ENCODE data around the gene GATAD2A. TPM values are rescaled to one million over a fixed set of nuclear protein-coding genes. Genes with fewer than 3 reads are reported as not detected.
A peak's percentile ranks its signal among the peaks of the same experiment; 100 is the strongest.

Gene GATAD2A
- total RNA-seq, 4 donors from 2014 or later: 73.8 to 128 (median 87.7) TPM

DNA sequence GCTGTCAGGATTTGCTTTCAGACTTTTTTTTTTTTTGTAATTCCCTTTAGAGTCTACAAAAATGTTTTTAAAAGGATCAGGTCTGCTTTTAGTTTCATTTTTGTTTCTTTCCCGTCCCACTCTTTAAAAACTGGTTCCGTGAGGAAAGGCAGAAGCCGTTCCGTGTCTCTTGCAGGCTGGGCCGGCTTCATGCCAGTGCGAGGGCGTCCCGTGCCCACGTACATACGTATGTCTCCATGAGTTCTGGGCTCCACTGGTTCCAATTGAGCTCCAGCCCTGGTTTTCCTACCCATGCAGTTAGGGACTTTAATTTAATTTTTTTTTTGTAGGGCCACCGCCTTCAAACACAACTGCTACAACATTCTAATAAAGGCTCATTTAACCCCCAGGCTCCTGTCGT is 101.1 kb downstream of the GATAD2A start:
- no peak for TF ChIP-seq POLR2A (IDR thresholded peaks at IDR 0.05)
- no peak for TF ChIP-seq CTCF (IDR thresholded peaks at IDR 0.05)
- no peak for DNase-seq (ENCODE audit: low spot score in 2 of 2)
- no peak overlapping the region for H3K4me3 ChIP-seq (ENCODE audit: low read depth, poor library complexity, severe bottlenecking)
- WGBS, 2 donors: 75 to 91% methylated on average over 12 of the region's 12 CpGs
- intact Hi-C loops (cut with DNase I; ENCODE audit: low total_unique reads): no loop called here

DNA sequence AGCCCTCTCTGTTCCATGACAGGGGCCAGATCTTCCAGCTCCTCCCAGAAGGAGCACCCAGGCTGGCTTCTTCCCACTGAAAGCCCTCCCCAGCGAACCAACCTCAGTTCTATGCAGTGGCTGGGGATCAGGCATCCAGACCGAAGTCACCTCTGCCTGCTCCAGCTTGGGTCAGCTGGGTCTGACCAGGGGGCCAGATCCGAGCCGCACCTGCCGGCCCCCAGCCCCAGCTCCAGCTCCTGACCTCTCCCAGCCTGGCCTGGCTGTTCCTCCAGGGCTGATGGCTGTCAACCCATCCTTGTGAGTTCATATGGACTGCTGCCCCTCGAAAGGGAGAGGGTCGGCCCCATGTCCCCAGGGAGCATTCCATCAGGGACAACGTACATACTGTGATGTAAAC is 101.9 kb downstream of the GATAD2A start:
- intact Hi-C loops (cut with DNase I; ENCODE audit: low total_unique reads): no loop called here
- WGBS, 2 donors: 81 to 87% methylated on average over 8 of the region's 8 CpGs

GRCh38 chr19:19508217-19508616 is 102.7 kb downstream of the GATAD2A start:
- intact Hi-C loops (cut with DNase I; ENCODE audit: low total_unique reads): no loop called here
- DNase-seq (ENCODE audit: low spot score in 2 of 2): no peak
- no peak overlapping the region for H3K4me3 ChIP-seq (ENCODE audit: low read depth, poor library complexity, severe bottlenecking)
- no peak for TF ChIP-seq CTCF (IDR thresholded peaks at IDR 0.05)
- TF ChIP-seq POLR2A (IDR thresholded peaks at IDR 0.05): no peak
- 78 to 87% methylated on average over 11 of the region's 11 CpGs for WGBS, 2 donors

More for the DNA sequence above, 101.9 kb downstream of the GATAD2A start:
- DNase-seq (ENCODE audit: low spot score in 2 of 2): no peak
- TF ChIP-seq POLR2A (IDR thresholded peaks at IDR 0.05) (no peak), CTCF (IDR thresholded peaks at IDR 0.05) (no peak)
- H3K4me3 ChIP-seq (ENCODE audit: low read depth, poor library complexity, severe bottlenecking): no peak overlapping the region

DNA sequence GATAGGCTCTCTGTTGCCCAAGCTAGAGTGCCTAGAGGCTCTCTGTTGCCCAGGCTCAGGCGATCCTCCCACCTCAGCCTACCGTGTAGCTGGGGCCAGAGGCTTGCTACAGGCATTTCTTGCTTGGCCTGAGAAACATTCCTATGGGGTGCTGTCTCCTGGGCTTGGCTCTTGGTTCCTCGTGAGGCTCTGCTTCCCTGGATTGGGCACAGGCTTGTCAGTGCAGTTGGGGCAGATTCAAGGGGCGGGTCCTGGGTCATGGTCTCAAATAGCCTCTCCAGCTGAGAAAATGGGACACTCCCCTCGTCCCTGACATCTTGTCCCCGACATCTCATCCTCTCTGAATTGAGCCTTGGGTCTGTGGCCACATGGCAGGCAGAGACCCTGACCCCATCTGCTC is 105.0 kb downstream of the GATAD2A start:
- no peak for DNase-seq (ENCODE audit: low spot score in 2 of 2)
- TF ChIP-seq CTCF (IDR thresholded peaks at IDR 0.05) (no peak), POLR2A (IDR thresholded peaks at IDR 0.05) (no peak)
- 16 to 24% methylated on average over 5 to 6 of the region's 6 CpGs for WGBS, 2 donors
- intact Hi-C loops (cut with DNase I; ENCODE audit: low total_unique reads): no loop called here
- no peak overlapping the region for H3K4me3 ChIP-seq (ENCODE audit: low read depth, poor library complexity, severe bottlenecking)

DNA sequence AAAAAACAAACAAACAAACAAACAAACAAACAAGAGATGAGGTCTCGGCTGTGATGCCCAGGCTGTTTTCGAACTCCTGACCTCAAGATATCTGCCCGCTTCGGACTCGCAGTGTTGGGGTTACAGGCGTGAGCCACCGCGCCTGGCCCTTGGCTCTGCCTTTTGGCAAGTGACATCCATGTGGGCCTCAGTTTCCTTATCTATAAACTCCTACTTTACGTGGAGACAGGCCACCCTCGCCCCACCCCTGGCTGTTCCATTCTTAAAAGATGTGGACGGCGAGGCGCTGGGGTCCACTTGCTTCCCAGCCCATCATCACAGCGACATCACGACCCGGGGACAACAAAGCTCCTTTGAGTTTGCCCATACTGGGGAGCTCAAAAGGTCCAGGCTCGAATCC is 108.2 kb downstream of the GATAD2A start:
- TF ChIP-seq CTCF (IDR thresholded peaks at IDR 0.05): no peak
- no peak for TF ChIP-seq POLR2A (IDR thresholded peaks at IDR 0.05)
- 86 to 88% methylated on average over 17 of the region's 17 CpGs for WGBS, 2 donors
- no peak for DNase-seq (ENCODE audit: low spot score in 2 of 2)
- H3K4me3 ChIP-seq (ENCODE audit: low read depth, poor library complexity, severe bottlenecking): no peak overlapping the region
- intact Hi-C loops (cut with DNase I; ENCODE audit: low total_unique reads): no loop called here

GRCh38 chr19:19514215-19514657 is 108.8 kb downstream of the GATAD2A start:
- WGBS, 2 donors: 31 to 41% methylated on average over 31 to 44 of the region's 46 CpGs
- peak in 1 of 2 donors; percentile 39 for DNase-seq (ENCODE audit: low spot score in 2 of 2)
- intact Hi-C loops (cut with DNase I; ENCODE audit: low total_unique reads): no loop called here
- TF ChIP-seq POLR2A (IDR thresholded peaks at IDR 0.05): no peak
- TF ChIP-seq CTCF (IDR thresholded peaks at IDR 0.05): no peak
- no peak overlapping the region for H3K4me3 ChIP-seq (ENCODE audit: low read depth, poor library complexity, severe bottlenecking)
